Brain pericyte (primary cell): ENCODE measurements around the gene AIP.
"Not testable (repeated sequence)": the region's sequence is repeated elsewhere in the genome, so short reads cannot be mapped to it uniquely, and the experiment has no call there.

Source experiments
- DNase-seq: peaks from one replicate; pipeline ENCODE4 v3.0.0-alpha.2; 2012; ENCODE audit warnings: low read depth, low spot score

AIP gene

GRCh38 chr11:67507242-67507863, 24.5 kb downstream of the AIP start:
- no peak for DNase-seq

- peak; percentile 98 for DNase-seq
Observed at GRCh38 chr11:67507864-67508485, 25.1 kb downstream of the AIP start, which contains the start of gene CDK2AP2. Gene CDK2AP2, minus strand, starts transcription at chr11:67508162. Its CDS starts 80 bp downstream, at chr11:67508082.

- peak; percentile 88 for DNase-seq
Observed at GRCh38 chr11:67508486-67509121, 25.8 kb downstream of the AIP start.

GRCh38 chr11:67510023-67510345, 27.2 kb downstream of the AIP start:
- DNase-seq = no peak

GRCh38 chr11:67511558-67511957, 28.7 kb downstream of the AIP start:
- DNase-seq = not testable (repeated sequence)

GRCh38 chr11:67514116-67514515, 31.3 kb downstream of the AIP start:
- DNase-seq = no peak

GRCh38 chr11:67516806-67517205, 34.0 kb downstream of the AIP start:
- no peak for DNase-seq

GRCh38 chr11:67517784-67518552, 35.1 kb downstream of the AIP start:
- no peak for DNase-seq

GRCh38 chr11:67519726-67520125, 36.9 kb downstream of the AIP start:
- DNase-seq = no peak

GRCh38 chr11:67520856-67521824, 38.3 kb downstream of the AIP start:
- no peak for DNase-seq

- no peak for DNase-seq
Observed at GRCh38 chr11:67521924-67522323, 39.1 kb downstream of the AIP start.

GRCh38 chr11:67522338-67522737, 39.5 kb downstream of the AIP start:
- no peak for DNase-seq

GRCh38 chr11:67522844-67523555, 40.2 kb downstream of the AIP start, which contains the start of gene CABP2:
Gene CABP2, minus strand, starts transcription at chr11:67523446. Its CDS starts 120 bp downstream, at chr11:67523326.
- DNase-seq = no peak

- DNase-seq = no peak
Observed at GRCh38 chr11:67523556-67524479, 41.0 kb downstream of the AIP start.

- no peak for DNase-seq
Observed at GRCh38 chr11:67524480-67524808, 41.6 kb downstream of the AIP start.

- DNase-seq = no peak
Observed at GRCh38 chr11:67525275-67525976, 42.6 kb downstream of the AIP start.

- no peak for DNase-seq
Observed at GRCh38 chr11:67528376-67528775, 45.5 kb downstream of the AIP start.

GRCh38 chr11:67530282-67530592, 47.4 kb downstream of the AIP start:
- DNase-seq = no peak

GRCh38 chr11:67532889-67533288, 50.1 kb downstream of the AIP start:
- no peak for DNase-seq
